NCI-H345 treated with DMSO at 0.1 percent for 48 hours (cell line): ENCODE results near the gene DCST2.

Experiments used
- DNase-seq: peaks from one replicate; lab custom pipeline; 2025; ENCODE audit not compliant: unreplicated experiment; lab: John Stamatoyannopoulos, UW

DCST2 gene

GRCh38 chr1:155030243-155030795 is 3.3 kb downstream of the DCST2 start:
- no peak for DNase-seq

- DNase-seq, result no peak
Measured at GRCh38 chr1:155029513-155030242, 3.9 kb downstream of the DCST2 start.

DNA sequence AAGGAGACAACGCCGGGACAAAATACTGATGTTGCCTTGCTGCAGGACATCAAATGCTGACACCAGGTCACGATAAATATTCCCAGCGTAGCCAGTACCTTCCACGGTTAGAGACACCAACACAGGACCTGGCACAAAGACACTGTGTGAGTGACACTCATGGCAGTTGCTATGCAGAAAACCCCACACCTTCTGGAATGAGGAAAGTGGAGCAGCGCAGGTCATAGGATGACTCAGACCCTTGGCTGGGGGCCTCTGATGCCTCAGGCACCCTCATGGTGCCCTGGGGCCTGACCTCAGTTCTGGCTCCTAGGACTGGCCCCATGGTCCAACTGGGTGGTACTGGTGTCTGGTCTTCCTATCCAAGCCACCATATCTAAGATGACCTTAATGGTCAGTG is 7.0 kb downstream of the DCST2 start:
- DNase-seq, result no peak

DNA sequence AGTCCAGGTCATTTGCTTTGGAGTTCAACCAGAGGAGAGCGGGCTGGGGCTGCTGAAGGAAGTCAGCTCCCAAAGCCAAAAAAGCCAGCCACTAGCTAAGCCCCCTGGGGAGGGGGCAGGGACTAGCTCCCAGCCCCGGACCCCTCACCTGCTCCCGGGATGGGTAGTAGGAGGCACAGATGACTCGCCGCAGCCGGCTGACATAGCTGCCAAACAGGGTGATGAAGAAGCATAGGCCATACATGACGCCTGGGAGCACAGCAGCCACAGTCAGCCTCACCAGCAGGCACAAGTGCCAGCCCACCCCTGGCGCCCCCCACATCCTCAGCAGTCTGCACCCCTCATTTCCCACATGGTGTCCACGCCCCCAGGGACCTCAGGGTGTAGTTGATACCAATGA is 7.4 kb downstream of the DCST2 start:
- no peak for DNase-seq

DNA sequence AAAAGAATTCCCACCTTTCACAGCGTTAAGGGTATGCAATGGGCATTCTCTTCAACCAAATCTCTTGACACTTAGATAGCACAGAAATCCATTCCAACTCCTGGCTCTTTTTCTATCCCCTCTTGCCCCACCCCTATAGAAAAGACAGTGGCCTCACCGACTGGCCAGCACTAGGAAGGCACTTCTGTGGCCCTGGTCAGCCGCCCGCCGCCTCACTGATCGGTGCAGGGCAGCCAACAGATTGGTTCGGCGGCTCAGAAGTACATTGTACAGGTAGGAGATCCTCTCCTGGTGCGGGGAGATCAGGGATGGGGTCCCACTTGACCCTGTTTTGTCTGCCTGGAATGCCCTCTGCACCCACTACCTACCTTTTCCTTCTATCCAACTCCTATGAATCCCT is 9.3 kb downstream of the DCST2 start:
- no peak for DNase-seq

GRCh38 chr1:155023627-155024026 is 10.0 kb downstream of the DCST2 start:
- DNase-seq, result no peak

DNA sequence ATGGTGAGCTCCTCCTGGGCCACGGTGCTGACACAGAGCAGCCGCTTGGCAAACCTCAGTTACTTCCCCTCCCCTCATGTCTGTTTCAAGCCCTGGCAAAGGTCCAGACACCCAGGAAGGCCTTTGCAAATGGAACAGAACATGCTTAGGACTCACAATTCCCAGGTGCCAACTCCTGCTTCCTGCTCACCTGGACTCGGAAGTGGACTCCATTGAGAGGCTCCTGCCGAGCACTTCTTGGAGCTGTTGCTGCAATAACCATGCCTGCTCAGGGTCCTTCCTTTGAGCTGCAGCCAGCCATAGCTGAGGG is 10.7 kb downstream of the DCST2 start:
- peak; percentile 97 for DNase-seq

DNA sequence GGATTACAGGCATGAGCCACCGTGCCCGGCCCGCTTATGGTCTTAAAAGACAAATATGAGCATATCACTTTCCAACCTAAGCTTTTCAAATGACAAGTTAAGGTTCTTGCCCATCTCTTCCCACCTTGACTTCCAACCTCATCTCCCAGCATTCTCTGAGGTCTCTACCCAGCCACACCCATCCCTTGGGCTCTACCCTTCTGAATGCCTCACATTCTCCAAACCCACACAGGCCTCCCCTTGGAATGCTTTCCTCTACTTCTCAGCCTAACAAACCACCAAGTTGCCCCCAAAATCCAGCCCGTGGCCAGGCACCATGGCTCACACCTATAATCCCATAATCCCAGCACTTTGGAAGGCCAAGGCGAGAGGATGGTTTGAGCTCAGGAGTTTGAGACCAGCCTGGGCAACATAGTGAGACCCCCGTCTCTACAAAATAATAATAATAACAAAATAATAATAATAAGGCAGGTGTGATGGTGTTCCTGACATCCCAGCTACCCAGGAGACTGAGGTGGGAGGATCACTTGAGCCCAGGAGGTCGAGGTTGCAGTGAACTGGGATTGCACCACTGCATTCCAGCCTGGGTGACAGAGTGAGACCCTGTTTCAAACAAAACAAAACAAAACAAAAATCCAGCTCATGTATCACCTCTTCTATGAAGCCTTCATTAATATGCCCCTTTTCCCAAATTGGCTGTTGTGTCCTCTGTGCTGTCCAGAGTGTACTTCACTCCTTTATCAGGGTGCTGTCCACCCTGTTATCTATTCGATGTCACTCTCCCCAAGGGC is 11.2 kb downstream of the DCST2 start:
- DNase-seq, result no peak

DNA sequence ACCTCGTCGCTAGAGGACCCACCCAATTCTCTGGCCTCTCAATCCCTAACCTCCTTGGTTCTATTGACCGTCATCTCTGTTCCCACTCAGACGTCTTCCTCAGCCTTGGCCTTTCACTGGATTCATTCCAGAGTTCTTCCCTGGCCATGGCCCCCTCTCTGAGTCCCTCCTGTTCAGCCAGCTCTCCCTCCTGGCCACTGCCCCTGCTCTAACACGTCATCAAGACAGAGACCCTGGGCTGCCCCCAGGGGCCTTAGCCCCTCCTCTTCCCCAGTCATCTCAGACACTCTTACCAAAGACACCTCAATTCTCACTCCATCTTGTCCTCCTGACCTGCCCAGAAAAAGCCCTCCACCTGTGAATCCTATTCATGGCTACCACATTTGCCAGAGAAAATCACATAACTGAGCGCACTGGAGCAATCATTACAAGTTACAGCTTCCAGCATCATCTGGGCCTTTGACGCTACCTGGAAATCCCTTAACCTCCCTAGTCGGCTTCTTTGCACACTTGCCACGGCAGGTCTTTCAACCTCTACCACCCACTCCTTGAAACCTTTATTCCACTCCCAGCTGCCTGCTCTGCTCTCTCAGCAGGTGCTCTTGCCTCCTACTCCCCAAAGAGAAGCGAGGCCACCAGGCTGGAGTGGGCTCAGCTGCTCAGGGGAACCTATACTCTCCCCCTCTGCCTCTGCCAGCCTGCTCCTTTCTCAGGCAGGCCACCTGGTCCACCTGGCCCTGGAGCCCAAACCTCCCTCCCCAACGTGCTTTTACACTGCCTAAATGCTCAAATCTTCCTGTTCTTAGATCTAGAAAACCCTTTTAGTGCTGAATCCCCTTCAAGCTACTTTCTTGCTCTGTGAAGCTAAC is 14.0 kb downstream of the DCST2 start:
- DNase-seq, result no peak

DNA sequence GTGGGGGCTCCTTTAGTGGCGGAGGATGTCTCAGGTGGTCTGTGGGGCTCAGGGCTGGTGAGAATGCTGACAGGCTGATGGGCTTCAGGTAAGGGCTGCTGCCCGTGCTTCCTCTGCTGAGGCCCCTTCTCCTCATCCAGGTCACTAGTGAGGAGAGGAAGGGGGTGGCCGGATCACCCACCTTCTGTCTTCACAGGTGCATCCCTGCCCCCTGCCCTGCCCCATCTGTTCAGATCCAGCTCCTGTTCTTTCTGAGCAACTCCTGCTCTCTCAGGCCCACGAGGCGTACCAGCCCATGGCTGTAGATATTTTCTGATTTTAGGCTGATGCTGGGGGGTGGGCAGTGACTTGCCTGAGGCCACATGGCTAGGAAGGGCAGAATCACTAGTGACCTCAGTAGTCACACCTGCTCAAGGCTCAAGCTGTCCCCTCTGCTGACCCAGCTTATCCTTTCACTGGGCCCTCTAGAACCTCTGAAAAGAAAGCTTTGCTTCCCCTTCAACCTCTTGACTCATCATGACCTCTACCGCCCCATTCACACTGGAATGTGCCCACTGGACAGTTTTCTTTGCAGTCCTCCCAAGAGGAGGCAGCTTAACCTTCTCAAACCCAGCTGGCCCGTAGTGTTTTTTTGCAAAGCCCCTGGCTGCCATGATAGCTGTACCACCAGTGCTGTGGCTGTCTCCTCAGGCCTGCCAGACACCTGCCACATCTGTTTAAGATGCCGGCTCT is 14.8 kb downstream of the DCST2 start:
- no peak for DNase-seq

DNA sequence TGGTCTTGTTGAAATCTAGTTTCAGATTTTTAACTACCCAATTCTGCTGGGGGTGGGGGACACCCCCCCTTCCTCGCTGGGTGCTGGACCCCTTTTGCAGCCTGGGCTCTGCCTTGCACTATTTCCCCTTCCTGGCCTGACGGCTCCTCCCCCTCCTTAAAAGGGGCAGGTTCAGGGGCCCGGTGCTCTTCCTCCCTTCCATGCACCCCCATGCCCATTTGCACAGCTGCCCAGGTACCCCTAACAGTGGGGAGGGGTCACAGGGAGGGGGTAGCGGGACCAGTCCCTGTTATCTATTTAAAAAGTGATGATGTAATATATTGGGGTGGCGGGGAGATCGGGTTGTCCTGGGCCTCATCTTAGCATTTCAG is 15.7 kb downstream of the DCST2 start:
- no peak for DNase-seq

DNA sequence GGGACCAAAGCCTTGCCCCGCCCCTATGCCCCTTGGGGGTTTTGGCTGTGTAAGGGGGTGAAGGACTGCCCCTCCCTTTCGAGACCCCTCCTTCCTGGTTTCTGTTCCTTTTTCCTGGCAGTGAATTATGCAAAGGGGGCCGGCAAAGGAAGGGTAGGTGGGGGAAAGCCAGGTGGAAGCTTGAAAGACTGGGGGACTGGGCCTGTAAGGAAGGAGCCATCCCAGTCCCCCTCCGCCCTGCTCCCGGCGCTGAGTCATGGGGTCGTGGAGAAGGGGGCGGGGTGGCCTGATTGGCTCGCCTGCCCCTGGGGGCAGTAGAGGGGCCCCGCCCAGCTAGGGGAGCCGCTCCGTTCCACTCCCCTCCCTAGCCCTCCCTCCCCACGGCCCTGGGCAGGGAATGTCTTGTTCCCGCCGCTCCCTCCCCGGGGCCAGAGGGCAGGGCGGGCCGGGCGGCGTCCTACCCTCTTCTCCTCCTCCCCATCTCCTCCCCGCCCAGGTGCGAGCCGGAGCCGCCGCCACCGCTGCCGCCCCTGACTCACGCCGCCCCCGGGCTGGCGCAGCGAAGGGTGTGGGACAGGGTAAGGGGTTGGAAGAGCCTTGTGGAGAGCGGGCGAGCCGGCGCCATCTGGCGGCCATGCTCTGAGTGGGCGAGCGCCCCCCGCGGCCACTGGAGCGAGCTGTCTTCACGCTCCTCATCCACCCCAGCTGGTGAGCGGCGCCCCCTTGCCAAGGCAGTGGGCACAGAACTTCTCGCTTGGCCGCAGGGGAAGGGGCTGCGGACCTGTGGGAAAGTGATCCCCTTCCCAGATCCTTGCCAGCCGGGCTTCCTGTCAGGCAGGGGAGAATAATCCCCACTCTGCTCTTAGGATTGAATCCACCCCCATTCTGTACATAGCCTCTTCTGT is 16.3 kb downstream of the DCST2 start:
- DNase-seq, result no peak

DNA sequence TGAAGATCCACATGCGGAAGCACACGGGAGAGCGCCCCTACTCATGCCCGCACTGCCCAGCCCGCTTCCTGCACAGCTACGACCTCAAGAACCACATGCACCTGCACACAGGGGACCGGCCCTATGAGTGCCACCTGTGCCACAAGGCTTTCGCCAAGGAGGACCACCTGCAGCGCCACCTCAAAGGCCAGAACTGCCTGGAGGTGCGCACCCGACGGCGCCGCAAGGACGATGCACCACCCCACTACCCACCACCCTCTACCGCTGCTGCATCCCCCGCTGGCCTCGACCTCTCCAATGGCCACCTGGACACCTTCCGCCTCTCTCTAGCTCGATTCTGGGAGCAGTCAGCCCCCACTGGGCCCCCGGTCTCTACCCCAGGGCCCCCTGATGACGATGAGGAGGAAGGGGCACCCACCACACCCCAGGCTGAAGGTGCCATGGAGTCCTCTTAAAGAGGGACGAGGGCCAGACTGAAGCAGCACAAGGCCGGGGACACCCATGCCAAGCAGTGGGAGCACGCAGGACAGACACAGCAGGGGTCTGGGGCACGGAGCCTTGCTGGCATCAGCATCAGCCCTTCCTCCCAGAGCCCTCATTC is 17.2 kb downstream of the DCST2 start:
- no peak for DNase-seq

GRCh38 chr1:155015527-155016230 is 17.9 kb downstream of the DCST2 start:
- DNase-seq, result no peak

GRCh38 chr1:155014709-155015508 is 18.7 kb downstream of the DCST2 start:
- no peak for DNase-seq

DNA sequence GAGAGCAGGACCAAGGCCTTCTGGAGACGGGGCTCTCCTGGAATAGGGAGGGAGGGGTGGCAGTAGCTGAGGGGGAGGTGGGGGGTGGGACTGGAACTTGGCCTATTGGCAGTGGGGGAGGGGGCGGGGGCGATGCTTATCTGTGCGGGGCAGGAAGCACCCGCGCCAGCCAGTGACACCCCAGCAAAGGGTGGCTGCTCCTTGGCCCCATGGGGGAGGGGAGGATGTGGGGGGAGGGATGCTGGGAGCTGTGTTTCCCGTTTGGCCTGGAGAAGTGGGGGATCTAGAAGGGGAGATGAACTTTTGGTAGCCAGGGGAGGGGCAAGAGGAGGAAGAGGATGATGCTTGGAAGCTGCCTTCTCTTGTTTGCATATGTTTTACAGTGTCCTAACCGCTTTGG is 19.9 kb downstream of the DCST2 start:
- no peak for DNase-seq

DNA sequence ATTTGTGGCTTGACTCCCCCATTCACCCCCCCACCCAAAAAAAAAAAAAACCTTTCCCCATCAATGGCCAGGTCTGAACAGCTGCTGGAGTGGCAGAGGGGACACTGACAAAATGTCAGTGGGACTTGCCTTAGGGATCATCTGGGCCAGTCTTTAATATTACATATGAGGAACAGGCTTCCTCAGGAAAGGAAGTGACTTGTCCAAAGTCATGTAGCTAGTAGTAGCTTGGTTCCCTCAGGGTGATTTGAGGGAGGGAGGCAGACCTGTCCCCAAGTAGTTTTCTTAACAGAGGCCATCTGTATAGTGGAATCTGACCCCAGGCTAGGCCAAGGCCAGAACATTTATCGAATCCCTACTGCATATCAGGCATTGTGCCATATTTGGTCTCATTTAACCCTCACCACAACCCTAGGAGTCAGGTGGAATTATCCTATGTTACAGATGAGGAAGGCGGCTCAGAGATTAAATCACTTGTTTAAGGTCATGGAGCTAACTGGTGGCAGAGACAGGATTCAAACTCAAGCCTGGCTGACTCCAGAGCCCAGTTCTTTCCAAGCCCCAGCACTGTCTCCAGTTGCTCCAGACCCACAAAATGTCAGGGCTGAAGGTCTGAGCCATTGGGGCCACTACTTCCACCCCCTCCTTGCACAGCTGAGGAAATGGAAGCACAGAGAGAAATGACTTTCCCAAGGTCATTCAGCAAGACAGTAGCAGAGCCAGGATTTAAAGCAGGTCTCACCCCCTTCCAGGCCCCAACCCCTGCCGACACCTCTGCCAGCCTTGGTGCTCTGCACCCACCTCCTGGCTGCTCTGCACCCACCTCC is 20.6 kb downstream of the DCST2 start:
- no peak for DNase-seq
